Measurements from ENCODE around the gene SNRNP48.

Gene SNRNP48, protein sequence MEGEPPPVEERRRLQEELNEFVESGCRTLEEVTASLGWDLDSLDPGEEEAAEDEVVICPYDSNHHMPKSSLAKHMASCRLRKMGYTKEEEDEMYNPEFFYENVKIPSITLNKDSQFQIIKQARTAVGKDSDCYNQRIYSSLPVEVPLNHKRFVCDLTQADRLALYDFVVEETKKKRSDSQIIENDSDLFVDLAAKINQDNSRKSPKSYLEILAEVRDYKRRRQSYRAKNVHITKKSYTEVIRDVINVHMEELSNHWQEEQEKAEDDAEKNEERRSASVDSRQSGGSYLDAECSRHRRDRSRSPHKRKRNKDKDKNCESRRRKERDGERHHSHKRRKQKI

DNA sequence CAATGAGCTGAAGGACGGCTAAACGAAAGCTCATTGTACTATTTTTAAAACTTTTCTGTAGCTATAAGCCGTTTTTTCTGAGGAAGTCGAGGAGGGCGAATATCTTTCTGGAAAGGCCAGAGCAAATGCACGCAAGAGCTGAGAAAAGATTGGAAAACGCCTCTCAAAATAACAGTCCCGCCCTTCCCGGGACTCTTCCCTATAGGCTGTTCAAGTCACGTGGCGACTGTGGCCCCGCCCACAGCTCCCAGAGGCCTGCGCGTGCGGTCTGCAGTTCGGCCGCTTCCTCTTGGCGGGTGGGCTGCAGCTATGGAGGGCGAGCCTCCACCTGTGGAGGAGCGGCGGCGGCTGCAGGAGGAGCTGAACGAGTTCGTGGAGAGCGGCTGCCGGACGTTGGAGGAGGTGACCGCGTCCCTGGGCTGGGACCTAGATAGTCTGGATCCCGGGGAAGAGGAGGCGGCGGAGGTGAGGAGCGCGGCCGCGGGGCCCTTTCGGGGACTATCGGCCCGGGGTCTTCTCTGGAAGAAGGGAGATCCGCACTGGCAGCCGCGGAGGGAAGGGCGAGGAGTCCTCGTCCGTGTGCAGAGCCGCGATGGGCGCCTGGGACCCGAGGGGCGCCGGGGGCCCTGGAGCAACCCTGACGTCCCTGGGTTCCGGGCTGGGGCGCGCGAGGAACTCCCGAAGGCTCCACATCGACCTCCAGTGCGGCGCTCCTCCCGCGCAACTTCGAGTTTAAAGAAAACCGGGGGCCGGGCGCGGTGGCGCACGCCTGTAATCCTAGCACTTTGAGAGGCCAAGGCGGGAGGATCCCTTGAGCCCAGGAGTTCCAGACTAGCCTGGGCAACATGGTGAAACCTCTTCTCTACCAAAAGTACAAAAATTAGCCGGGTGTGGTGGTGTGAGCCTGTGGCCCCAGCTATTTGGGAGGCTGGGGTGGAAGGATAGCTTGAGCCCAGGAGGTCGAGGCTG, at the start of gene SNRNP48:
Gene SNRNP48, plus strand, starts transcription at position 250 of the 969 bp plus-strand sequence. Its CDS starts 60 bp downstream, at position 310.
- DNase-seq, result peak; percentile 83 to 97

DNA sequence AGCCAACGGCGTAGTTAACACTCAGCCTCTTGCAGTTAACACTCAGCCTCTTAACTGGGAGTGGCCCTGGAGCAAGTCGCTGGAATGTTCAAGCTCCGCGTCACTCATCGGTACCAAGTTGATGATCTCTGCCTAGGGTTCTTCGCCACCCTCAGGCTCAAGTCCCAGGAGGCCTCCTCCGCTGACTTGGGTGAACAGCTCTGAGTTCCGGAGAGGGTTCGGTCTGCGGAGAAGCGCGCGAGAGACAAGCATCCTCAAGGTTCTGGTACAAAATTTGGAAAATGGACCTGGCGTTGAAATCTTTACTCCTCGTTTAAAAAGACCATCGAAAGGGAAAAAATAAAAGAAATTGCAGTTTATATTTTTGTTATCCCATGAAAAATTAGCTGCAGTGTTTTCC, 49.4 kb upstream of the SNRNP48 start:
- DNase-seq, result peak in 1 of 2 experiments; percentile 25

DNA sequence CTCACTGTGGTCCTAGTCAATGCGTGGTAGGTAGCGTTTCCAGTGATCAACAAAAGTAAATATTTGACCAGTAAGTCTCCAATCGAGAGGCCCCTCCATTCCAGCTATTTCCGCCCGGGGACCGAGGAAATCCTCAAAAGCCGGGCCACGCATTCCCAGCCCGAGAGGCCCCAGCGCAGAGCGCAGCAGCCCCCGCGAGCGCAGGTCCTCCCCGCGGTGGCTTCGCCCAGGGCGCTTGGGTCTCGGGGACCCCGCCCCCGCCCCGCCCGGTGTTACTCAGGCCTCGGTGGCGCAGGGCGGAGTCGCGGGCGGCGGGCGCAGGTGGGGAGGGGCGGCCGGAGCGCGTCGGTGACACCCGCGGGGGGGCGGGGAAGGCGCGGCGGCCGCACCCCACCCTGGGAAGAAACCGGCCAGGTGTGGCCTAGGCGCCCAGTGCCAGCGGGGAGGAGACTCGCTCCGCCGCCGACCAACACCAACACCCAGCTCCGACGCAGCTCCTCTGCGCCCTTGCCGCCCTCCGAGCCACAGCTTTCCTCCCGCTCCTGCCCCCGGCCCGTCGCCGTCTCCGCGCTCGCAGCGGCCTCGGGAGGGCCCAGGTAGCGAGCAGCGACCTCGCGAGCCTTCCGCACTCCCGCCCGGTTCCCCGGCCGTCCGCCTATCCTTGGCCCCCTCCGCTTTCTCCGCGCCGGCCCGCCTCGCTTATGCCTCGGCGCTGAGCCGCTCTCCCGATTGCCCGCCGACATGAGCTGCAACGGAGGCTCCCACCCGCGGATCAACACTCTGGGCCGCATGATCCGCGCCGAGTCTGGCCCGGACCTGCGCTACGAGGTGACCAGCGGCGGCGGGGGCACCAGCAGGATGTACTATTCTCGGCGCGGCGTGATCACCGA, 48.6 kb upstream of the SNRNP48 start, which contains the start of gene DSP:
Gene DSP, plus strand, starts transcription at position 497 of the 890 bp plus-strand sequence. Its CDS starts 245 bp downstream, at position 742.
- peak; percentile 69 to 93 for DNase-seq

DNA sequence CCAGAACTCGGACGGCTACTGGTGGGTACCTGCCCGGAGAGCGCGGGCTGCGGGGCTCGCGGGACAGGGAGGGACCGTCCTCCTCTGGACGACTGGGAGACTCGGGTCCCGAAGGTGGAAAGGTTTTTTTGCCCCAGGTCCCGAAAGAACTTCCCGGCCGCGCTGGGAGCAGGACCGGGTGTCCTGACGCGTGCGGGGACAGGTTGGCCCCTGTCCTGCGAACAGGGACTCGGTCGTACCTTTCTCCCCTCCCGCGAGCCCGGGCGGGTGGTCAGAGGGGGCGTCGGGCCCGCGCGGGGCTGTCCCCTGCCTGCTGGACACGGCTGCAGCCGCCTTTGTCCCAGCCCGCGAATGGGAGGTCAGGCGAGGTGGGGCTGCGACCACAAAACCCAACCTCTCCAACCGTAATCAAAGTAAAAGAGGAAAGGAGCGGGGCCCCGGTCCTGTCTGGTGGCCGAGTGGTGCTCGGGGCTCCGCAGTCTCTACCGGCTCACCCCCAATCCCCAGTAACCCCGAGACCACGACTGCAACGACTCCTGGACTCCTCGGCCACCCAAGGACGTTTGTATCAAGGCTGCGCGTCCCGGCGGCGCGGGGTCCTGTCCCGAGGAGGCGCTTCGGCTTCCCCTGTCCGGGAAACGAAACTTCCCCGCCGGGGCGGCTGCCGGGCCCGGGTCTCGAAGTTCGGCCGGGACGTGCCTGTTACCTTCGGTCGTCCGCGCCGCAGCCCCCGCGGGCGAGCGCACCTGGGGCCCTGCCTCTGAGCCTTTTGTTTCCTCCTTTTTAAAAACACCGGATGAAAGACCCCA, 47.7 kb upstream of the SNRNP48 start:
- peak; percentile 25 to 81 for DNase-seq

DNA sequence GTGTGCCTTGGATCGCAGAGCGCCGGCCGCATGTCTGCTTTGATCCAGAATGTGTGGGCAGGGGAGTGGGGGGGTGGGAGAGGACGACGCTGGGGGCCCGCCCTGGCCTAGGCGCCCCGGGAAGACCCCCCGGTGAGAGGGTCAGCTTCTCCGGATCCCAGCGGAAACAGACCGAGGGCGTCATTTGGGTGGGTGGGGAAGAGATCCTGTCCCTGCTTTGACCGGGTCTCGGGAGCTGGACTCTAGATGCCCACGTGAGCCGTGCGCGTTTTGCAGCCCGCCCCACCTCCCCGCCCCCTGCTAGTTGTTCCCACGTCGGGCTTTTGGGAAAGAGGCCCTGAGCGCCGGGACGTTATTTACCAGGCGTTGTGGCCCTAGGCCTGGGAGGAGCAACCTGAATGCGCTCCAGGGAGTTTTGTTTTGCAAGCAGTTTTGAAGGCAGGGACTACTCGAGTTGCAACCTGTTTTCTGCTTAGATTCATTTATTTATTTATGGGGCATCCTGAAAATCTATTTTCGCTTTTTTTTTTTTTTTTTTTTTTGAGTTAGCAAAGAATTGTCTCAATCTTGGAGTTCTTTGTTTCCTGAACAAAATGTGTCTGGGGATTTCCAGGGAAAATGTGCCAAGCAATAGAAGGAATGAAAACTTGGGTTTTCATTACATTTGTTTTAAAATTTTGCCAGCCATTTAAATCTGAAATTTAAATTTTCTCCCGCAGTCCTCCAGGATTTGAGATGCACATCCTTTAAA, 46.9 kb upstream of the SNRNP48 start:
- peak; percentile 76 to 92 for DNase-seq

DNA sequence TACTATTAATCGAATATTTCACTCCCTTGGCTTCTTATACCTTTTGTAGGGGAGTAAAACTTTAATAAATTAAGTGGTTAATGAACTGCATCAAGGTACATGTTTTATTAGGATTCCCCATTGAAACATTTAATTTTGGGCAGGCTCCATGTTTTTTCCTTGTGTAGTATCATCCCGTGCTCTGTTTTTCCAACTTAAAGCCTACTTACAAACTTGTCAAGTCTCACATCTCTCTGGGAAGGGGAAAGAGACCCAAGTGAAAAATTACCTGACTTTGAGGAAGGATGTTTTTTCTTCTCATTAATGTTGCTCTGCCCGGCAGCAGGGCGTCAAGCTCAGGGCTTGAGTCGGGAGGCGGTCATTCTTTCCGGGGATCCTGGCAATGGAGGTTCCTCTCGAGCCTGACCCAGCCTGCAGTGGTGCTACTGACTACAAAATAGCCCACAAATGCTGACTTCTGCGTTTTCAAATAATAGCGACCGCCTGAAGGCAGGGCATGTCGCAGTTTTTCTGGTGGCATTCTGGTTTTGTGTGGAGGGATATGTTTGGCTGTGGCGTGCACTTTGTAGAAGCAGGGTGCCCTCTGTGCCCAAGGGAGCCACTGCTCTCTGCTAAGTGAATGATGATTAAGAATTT, 46.1 kb upstream of the SNRNP48 start:
- peak in 1 of 2 experiments; percentile 46 for DNase-seq

DNA sequence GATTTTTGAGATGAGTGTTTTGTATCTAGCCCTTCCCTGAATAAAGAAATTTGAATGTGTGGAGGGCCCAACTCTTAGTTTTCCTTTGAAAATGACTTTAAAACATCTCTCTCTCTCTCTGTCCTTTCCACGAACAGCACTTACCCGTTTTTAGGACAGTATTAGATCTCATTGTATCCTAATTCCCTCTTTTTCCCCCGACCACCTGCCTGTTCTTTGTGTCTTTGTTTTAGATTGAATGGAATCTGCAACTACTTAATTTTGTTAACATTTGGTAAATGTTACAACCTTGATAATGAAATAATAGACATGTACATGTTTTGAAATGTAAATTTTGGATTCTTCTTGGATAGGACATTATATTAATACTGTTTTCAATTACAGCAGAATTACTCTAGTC, 45.4 kb upstream of the SNRNP48 start:
- no peak for DNase-seq

DNA sequence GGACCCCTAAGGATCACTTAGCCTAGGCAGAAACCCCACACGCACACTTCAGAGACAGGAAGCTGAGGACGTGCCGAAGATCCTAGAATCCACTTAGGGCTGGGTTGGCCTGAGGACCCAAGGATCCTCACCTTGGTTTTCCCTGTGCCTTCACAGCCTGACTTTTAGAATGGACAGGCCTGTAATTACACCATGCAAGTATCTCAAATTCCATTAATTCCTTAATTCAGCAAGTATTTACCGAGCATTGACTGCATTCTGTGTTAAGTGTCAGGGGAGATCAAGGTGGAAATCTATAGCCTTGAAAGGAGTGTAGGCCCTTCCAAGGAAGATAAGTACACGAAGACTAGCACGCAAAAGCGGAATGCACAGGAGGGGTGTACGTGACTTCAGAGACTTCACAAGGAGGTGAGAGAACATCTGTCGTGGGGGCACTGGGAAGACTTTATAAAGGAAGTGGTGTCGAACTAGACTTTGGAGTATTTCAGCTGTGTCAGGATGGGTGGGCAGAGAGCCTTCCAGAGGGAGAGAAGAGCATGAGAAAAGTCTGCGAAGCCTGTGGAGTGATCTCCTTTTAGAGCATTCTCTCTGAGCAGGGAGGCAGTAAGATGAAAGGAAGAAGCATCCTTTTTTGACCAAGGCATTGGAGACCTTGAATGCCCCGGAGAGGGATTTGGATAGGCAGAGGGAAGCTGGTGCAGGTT, 44.5 kb upstream of the SNRNP48 start:
- no peak for DNase-seq

DNA sequence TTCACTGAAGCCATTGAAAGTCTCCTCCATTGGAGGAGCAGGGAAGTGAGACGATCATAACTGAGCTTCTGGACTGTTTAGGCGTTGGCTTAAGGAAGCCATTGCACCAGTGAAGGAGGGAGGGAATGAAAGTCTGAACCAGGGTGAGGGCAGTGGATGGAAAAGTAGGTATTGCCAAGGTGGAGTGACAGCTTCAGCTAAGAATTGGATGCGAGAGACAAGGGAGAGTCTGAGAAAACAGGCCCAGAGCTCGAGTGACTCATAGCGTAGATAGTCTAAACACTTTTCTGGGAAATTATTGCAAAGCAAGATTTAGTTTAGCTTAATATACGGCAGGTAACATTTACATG, 44.0 kb upstream of the SNRNP48 start:
- DNase-seq, result no peak

DNA sequence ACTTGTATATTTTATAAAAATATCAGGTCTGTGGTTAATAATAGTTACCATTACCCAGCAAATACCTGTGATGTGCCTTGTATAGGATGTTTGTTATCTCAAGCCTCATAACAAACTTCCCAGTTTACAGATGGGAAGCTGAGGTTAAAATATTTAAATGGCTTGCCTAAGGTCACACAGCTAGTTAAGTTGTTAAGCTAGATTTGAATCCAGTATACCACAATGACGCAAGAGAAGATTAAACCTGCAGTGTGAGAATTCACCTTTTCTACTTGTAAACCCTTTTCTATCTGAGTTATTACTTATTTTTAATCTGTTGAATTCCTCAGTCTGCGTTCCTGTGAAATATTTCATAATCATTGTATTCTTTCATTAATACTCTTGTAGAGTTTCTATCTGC, 43.6 kb upstream of the SNRNP48 start:
- DNase-seq, result no peak

DNA sequence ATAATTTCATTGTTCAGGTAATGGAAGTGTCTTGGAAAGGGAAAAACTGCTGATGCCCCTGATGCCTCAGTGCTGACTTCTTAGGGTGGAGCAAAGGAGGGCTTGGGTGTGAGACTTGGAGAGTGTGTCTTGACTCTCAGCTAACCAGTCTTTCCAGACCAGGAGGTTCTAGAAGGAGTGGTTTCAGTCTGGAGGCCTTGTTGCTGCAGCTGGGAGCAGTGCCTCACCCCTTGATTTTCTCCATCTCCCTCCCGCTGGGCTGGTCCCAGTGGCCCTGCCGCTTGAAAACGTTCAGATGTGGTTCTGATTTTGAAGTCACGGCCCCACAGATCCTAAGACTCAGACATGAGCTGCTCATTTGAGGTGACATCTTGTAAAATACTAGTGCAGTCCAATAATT, 43.1 kb upstream of the SNRNP48 start:
- DNase-seq, result no peak

DNA sequence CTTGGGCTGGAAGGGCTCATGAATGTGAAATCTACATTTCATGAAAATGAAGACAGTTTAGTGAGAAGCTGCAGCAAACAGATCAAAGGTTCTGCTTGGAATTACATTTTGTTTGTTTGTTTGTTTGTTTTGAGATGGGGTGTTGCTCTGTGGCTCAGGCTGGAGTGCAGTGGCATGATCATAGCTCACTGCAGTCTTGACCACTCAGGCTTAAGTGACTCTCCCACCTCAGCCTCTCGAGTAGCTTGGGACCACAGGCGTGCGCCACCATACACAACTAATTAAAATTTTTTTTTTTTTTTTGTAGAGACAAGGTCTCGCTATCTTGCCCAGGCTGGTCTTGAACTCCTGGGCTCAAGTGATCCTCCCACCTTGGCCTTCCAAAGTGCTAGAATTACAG, 42.7 kb upstream of the SNRNP48 start:
- DNase-seq, result no peak

DNA sequence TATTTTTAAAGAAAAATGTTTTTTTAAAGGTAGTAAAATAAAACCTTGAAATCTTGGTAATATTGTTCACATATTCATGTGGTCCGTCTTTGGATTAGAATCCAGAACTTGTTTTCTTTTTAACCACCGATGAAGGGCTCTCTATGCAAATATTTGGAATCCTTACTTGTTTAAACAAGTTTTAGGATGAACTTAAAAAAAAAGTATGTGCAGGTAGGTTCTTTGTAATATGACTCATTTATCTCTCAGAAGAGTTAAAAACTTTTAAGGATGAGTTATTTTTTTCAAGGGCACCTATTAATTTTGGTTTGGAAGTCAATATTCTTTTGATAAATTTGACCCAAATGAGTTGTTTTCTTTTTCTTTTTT, 39.6 kb upstream of the SNRNP48 start:
- DNase-seq, result peak in 1 of 2 experiments; percentile 50

DNA sequence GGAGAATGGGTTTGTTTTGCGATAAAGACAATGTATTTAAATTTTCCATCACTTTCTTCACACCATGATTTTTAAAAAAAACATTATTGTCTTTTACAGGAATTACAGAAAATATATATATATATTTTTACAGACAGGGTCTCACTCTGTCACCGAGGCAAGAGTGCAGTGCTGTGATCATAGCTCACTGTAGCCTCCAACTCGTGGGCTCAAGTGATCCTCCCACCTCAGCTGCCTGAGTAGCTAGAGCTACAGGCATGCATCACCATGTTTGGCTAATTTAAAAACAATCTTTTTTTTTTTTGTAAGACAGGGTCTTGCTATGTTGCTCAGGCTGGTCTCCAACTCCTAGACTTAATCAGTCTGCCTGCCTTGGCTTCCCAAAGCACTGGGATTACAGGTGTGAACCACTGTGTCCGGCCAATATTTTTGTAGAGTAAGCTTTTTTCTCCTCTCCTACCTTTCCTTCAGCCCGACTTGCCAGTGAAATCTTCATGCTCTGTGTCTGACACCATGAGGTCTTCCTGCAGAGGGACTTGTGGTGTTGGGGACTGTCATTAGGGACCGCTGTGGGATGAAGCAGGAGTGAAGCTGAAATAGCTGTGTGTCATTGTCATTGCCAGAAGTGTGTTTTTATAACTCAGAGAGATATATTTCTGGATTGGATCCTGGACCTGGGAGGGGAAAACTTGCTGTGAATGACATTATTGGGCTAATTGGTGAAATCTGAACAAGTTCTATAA, 35.3 kb upstream of the SNRNP48 start:
- DNase-seq, result no peak

DNA sequence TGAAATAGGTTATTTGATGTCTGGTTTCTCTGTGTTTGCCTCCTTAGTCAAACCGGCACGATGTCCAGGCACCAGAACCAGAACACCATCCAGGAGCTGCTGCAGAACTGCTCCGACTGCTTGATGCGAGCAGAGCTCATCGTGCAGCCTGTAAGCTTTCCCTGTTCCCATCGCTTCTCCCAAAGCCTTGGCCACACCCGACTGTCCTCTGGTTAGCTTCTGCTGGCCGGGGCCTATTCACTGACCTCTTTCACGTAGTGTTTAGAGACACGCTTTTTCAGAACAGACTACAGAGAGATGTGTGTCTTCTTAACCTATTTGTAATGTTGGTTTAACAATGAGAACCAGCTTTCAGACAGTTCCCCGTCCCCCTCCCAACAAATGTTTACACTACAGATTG, 34.3 kb upstream of the SNRNP48 start:
- no peak for DNase-seq

DNA sequence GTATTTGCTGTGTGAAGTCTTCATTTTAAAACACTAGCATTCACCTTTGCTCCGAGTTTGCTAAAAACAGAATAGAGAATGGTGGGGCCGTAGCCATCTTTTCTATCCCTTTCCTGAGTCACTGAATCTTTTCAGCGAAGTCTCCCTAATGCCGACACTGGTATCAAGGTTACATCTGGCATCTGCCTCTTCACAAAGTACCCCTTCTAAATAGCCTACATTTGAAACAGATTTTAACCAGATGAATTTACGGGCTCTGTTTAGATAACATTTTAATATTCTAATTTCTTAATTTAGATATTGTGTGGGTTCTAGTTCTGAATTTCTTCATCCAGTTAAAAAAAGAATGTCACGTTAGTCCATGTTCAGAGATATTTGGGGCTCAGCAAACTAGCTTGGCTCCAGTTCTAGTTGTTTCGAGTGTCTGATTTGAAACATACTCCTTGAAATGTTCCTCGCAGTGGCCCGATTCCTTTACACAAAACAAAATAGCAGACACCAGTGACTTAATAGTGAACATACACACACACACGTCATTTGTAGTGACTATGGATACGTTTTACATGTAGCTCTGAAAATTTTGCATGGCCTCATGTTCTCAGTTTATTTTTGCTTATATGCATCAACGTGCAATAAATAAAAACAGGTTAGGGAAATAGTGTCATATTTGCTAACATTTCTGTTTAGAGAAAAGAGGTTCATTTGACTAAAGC, 33.4 kb upstream of the SNRNP48 start:
- no peak for DNase-seq

DNA sequence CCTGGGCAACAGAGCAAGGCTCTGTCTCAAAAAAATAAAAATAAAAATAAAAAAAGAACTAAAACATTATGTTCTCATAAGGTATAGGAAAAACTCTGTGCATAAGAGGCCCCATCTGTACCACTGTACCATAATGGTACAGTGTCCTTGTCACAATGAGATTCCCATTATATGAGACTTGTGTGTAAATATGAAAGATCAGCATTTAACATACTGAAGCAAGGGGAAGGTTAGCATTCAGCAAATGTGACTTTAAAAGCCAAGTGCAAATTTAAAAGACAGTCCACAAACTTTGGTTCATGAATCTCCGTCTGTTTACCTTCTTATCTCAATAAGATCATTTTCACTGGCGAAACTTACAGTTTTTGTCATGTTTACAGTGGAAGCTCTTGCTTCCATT, 32.3 kb upstream of the SNRNP48 start:
- DNase-seq, result no peak

DNA sequence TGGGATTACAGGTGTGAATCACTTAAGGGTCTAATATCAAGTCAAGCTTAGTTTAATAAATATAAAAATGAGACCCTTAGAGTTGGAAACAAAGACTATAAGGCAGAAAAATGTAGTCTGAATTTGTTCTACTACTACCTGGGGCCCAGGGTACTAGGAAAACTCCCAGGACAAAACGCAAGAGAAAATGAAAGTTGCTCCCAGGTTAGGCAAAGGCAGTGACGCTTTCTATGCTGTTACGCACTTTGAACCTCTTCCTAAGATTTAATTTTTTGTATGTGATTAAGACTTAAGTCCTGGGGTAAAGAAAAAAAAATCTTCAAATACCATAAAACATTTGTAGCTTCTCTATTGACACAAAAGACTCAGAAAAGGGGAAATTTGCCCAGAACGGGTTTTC, 31.2 kb upstream of the SNRNP48 start:
- no peak for DNase-seq

DNA sequence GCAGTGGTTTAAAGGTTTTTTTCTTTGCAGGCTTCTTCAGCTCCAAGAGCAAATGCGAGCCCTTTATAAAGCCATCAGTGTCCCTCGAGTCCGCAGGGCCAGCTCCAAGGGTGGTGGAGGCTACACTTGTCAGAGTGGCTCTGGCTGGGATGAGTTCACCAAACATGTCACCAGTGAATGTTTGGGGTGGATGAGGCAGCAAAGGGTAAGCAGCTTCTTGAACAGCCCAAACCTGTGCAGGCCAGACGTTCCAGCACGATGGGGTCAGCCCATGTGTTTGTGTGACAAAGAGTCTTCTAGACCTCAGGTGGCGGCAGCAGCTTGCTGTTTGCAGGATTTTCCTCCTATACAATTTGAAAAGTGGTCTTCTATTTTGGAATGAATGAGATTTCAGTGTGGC, 30.8 kb upstream of the SNRNP48 start:
- DNase-seq, result no peak

Measured in NCI-H526 (cell line).